DND-41 (cell line): Measurements from ENCODE around the gene OR4N5.
"Not testable (repeated sequence)": the region's sequence is repeated elsewhere in the genome, so short reads cannot be mapped to it uniquely, and the experiment has no call there.

Experiments used
- ATAC-seq: fragments of 200-7000 bp; cut with Tn5 transposase; 3 replicates; pipeline ENCODE4 v1.9.1; 2021; ENCODE audit warnings: low read depth; ENCODE audit not compliant: insufficient read depth
- DNase-seq: peaks from one replicate; pipeline ENCODE4 v3.0.0-alpha.2; 2020
- H2AFZ ChIP-seq: 2 replicates; pipeline ENCODE4 v1.6.0; 2012; ENCODE audit warnings: low read depth, low read length
- H3K27ac ChIP-seq: 2 replicates; pipeline ENCODE4 v1.5.1; 2012; ENCODE audit warnings: low read length, inconsistent platforms
- H3K27me3 ChIP-seq: fragments of 200-600 bp; sonication (generic); 2 replicates; pipeline ENCODE4 v1.6.0; 2012; ENCODE audit warnings: low read length, mild to moderate bottlenecking, inconsistent platforms; ENCODE audit not compliant: insufficient read depth, poor library complexity
- H3K36me3 ChIP-seq: 2 replicates; pipeline ENCODE4 v1.5.1; 2012; ENCODE audit warnings: low read length, inconsistent platforms; ENCODE audit not compliant: insufficient read depth
- H3K4me1 ChIP-seq: 2 replicates; pipeline ENCODE4 v1.5.1; 2012; ENCODE audit warnings: mild to moderate bottlenecking, low read length; ENCODE audit not compliant: insufficient read depth
- H3K4me2 ChIP-seq: 2 replicates; pipeline ENCODE4 v1.6.0; 2012; ENCODE audit warnings: mild to moderate bottlenecking, moderate library complexity, low read length, inconsistent platforms; ENCODE audit not compliant: insufficient read depth
- H3K4me3 ChIP-seq, 2 experiments: fragments of 200-600 bp in 1 of 2; shearing (Covaris generic) in 1 of 2; 2 replicates each; pipeline ENCODE4 v1.5.1; 2012 to 2016; ENCODE audit warnings: inconsistent platforms in 2 of 2, low read length in 2 of 2, mild to moderate bottlenecking in 2 of 2, low read depth in 1 of 2, moderate library complexity in 1 of 2
- H3K79me2 ChIP-seq: 2 replicates; pipeline ENCODE4 v1.6.0; 2012; ENCODE audit warnings: low read length, inconsistent platforms; ENCODE audit not compliant: insufficient read depth
- H3K9ac ChIP-seq: 2 replicates; pipeline ENCODE4 v1.6.0; 2012; ENCODE audit warnings: low read depth, mild to moderate bottlenecking, inconsistent platforms, low read length, moderate library complexity
- H3K9me3 ChIP-seq: 2 replicates; pipeline ENCODE4 v1.5.1; 2012; ENCODE audit warnings: low read length, moderate library complexity, mild to moderate bottlenecking, inconsistent platforms; ENCODE audit not compliant: insufficient read depth, severe bottlenecking
- H4K20me1 ChIP-seq: 2 replicates; pipeline ENCODE4 v1.6.0; 2012; ENCODE audit warnings: low read length; ENCODE audit not compliant: insufficient read depth
- CTCF ChIP-seq: IDR thresholded peaks from 2 replicates; pipeline ENCODE4 v1.5.1; 2012; ENCODE audit warnings: borderline replicate concordance, low read length, moderate library complexity, mild to moderate bottlenecking; ENCODE audit not compliant: poor library complexity, severe bottlenecking; ENCODE audit errors: extremely low read depth
- EZH2 ChIP-seq: IDR thresholded peaks from 3 replicates; pipeline ENCODE4 v1.6.1; 2012; ENCODE audit warnings: borderline replicate concordance, low read depth, mild to moderate bottlenecking, moderate library complexity, low read length, inconsistent platforms; ENCODE audit not compliant: severe bottlenecking

Gene OR4N5

GRCh38 chr14:20138520-20138919 lies at the start of gene OR4N5:
Gene OR4N5 (plus strand): TSS chr14:20138820. CDS start chr14:20143736, 4,916 bp downstream.
- no peak for ATAC-seq
- TF ChIP-seq CTCF (no peak), EZH2 (no peak)
- no peak within 1 kb of the TSS for H3K27ac ChIP-seq

GRCh38 chr14:20092050-20092449 lies 46.6 kb upstream of the OR4N5 start:
- Histone ChIP-seq H2AFZ (no peak overlapping the region), H3K4me2 (no peak overlapping the region), H3K36me3 (no peaks in the 10 kb centered on the region), H3K27me3 (no peaks in the 10 kb centered on the region), H3K4me1 (no peaks in the 10 kb centered on the region), H4K20me1 (no peaks in the 10 kb centered on the region), H3K9ac (no peak overlapping the region), H3K79me2 (no peaks in the 10 kb centered on the region), H3K9me3 (no peaks in the 10 kb centered on the region), H3K4me3 (no peak overlapping the region), H3K27ac (no peak overlapping the region)
- TF ChIP-seq CTCF (no peak), EZH2 (no peak)
- ATAC-seq (no peak), DNase-seq (no peak)

More at GRCh38 chr14:20138520-20138919, at the start of gene OR4N5:
- Histone ChIP-seq H3K27me3 (peaks cover 5% of the 10 kb centered on the region), H2AFZ (no peak within 1 kb of the TSS), H3K4me2 (no peak within 1 kb of the TSS), H3K79me2 (no peaks in the 10 kb centered on the region), H3K9me3 (no peaks in the 10 kb centered on the region), H3K9ac (no peak within 1 kb of the TSS), H3K4me1 (no peaks in the 10 kb centered on the region), H3K4me3 (no peak within 1 kb of the TSS), H3K36me3 (no peaks in the 10 kb centered on the region), H4K20me1 (no peaks in the 10 kb centered on the region)
- no peak for DNase-seq

- no peak overlapping the region for H3K27ac ChIP-seq
- H3K4me3 ChIP-seq: no peak overlapping the region
- no peak overlapping the region for H2AFZ ChIP-seq
- no peaks in the 10 kb centered on the region for H4K20me1 ChIP-seq
- no peaks in the 10 kb centered on the region for H3K4me1 ChIP-seq
- H3K27me3 ChIP-seq: no peaks in the 10 kb centered on the region
- H3K9me3 ChIP-seq: no peaks in the 10 kb centered on the region
- 0 out of 3 replicates have a peak, but pooled peaks have one; percentile 33 for ATAC-seq
- no peak for DNase-seq
- no peak overlapping the region for H3K9ac ChIP-seq
- H3K79me2 ChIP-seq: no peaks in the 10 kb centered on the region
- TF ChIP-seq CTCF (no peak), EZH2 (no peak)
- H3K4me2 ChIP-seq: no peak overlapping the region
- no peaks in the 10 kb centered on the region for H3K36me3 ChIP-seq
Observed at GRCh38 chr14:20093442-20093841, 45.2 kb upstream of the OR4N5 start.

- H2AFZ ChIP-seq, H3K4me1 ChIP-seq, H3K4me3 ChIP-seq, DNase-seq, H3K9me3 ChIP-seq, ATAC-seq, H3K27me3 ChIP-seq, H3K4me2 ChIP-seq, H3K79me2 ChIP-seq, H4K20me1 ChIP-seq, H3K36me3 ChIP-seq, H3K27ac ChIP-seq, H3K9ac ChIP-seq: not testable (repeated sequence)
Observed at GRCh38 chr14:20098926-20099770, 39.5 kb upstream of the OR4N5 start.
